SK-N-SH treated with all-trans-retinoic acid at 6 μM for 48 hours (cell line): ENCODE results near the gene CPA2.

Source experiments
- PATZ1 ChIP-seq: fragments of 250-450 bp; sonication (Bioruptor Pico); IDR thresholded peaks from 2 replicates; pipeline ENCODE4 v1.8.0; 2020; ENCODE audit warnings: mild to moderate bottlenecking, moderate library complexity, borderline replicate concordance
- TCF4 ChIP-seq: fragments of 250-450 bp; sonication (Bioruptor Pico); IDR thresholded peaks from 2 replicates; pipeline ENCODE4 v1.8.0; 2021; ENCODE audit warnings: mild to moderate bottlenecking, moderate library complexity, borderline replicate concordance
- TSHZ2 ChIP-seq: fragments of 250-450 bp; sonication (Bioruptor Pico); IDR thresholded peaks from 2 replicates; pipeline ENCODE4 v1.5.0; 2020; ENCODE audit warnings: mild to moderate bottlenecking, moderate library complexity
- ZFP30 ChIP-seq: fragments of 450-650 bp; formaldehyde crosslinking; IDR thresholded peaks from 2 replicates; pipeline ENCODE4 v1.5.0; 2022; ENCODE audit warnings: mild to moderate bottlenecking, moderate library complexity

GRCh38 chr7:130228840-130229502, 37.7 kb upstream of the CPA2 start:
- no peak for TF ChIP-seq ZFP30
- TF ChIP-seq TSHZ2 (CRISPR knock-in tag), result no peak
- TF ChIP-seq PATZ1 (CRISPR knock-in tag), result no peak
- TF ChIP-seq TCF4 (CRISPR knock-in tag), result no peak
